Type B pancreatic cell (in vitro differentiated cells): ENCODE results near the gene CKS1B. TPM values are rescaled to one million over a fixed set of nuclear protein-coding genes. Genes with fewer than 3 reads are reported as not detected.
A peak's percentile ranks its signal among the peaks of the same experiment; 100 is the strongest.
"Not testable (repeated sequence)": the region's sequence is repeated elsewhere in the genome, so short reads cannot be mapped to it uniquely, and the experiment has no call there.

Experiments
- DNase-seq: peaks from one replicate; pipeline ENCODE4 v3.0.0; 2021; ENCODE audit warnings: mixed read lengths; ENCODE audit not compliant: unreplicated experiment; ENCODE audit errors: extremely low spot score
- H3K27ac Mint-ChIP-seq: 2 replicates; pipeline ENCODE4 v1.8.0; 2021; ENCODE audit warnings: mild to moderate bottlenecking, mixed read lengths
- H3K27me3 Mint-ChIP-seq: 2 replicates; pipeline ENCODE4 v1.8.0; 2021; ENCODE audit warnings: mixed read lengths
- H3K36me3 Mint-ChIP-seq: 2 replicates; pipeline ENCODE4 v1.8.0; 2021; ENCODE audit warnings: mixed read lengths
- H3K4me1 Mint-ChIP-seq: one replicate; pipeline ENCODE4 v1.8.0; 2021; ENCODE audit warnings: mixed read lengths; ENCODE audit not compliant: unreplicated experiment
- H3K4me3 Mint-ChIP-seq: 2 replicates; pipeline ENCODE4 v1.8.0; 2021; ENCODE audit warnings: mild to moderate bottlenecking, mixed read lengths
- H3K9me3 Mint-ChIP-seq: 2 replicates; pipeline ENCODE4 v1.8.0; 2021; ENCODE audit warnings: mixed read lengths
- CTCF ChIP-seq: fragments of 200-600 bp; sonication (generic); conservative IDR thresholded peaks from 2 replicates; pipeline ENCODE4 v1.5.0; 2021; ENCODE audit warnings: antibody characterized with exemption, mild to moderate bottlenecking
- total RNA-seq: library from RNA; stranded (reverse); gene quantifications from 2 replicates; pipeline ENCODE4 v1.2.1, GENCODE V29; 2021; ENCODE audit warnings: low replicate concordance

CKS1B gene
- total RNA-seq, 1 donor from 2014 or later: 119 TPM

GRCh38 chr1:154994591-154994990 is 20.1 kb downstream of the CKS1B start:
- no peak for TF ChIP-seq CTCF
- H3K4me1 Mint-ChIP-seq: peaks cover 26% of the 10 kb centered on the region
- H3K27ac Mint-ChIP-seq: peak overlapping the region; percentile 38
- DNase-seq: no peak
- H3K36me3 Mint-ChIP-seq: no peaks in the 10 kb centered on the region
- no peaks in the 10 kb centered on the region for H3K9me3 Mint-ChIP-seq
- H3K4me3 Mint-ChIP-seq: no peak overlapping the region
- H3K27me3 Mint-ChIP-seq: no peaks in the 10 kb centered on the region

GRCh38 chr1:154995301-154995983 is 21.0 kb downstream of the CKS1B start:
- not testable (repeated sequence) for DNase-seq

GRCh38 chr1:154996966-154997701 is 22.7 kb downstream of the CKS1B start:
- H3K4me1 Mint-ChIP-seq: peaks cover 26% of the 10 kb centered on the region
- TF ChIP-seq CTCF: no peak
- no peak overlapping the region for H3K27ac Mint-ChIP-seq
- H3K27me3 Mint-ChIP-seq: no peaks in the 10 kb centered on the region
- no peaks in the 10 kb centered on the region for H3K9me3 Mint-ChIP-seq
- H3K36me3 Mint-ChIP-seq: no peaks in the 10 kb centered on the region
- H3K4me3 Mint-ChIP-seq: peak overlapping the region; percentile 61
- DNase-seq: no peak

More at GRCh38 chr1:154995301-154995983, 21.0 kb downstream of the CKS1B start:
- Mint-ChIP-seq H3K27ac (peak overlapping the region; percentile 13), H3K4me1 (peaks cover 26% of the 10 kb centered on the region)
- not testable (repeated sequence) for H3K27me3 Mint-ChIP-seq, H3K36me3 Mint-ChIP-seq, H3K9me3 Mint-ChIP-seq, H3K4me3 Mint-ChIP-seq
- TF ChIP-seq CTCF: peak; percentile 58

- H3K27me3 Mint-ChIP-seq: no peaks in the 10 kb centered on the region
- H3K36me3 Mint-ChIP-seq: no peaks in the 10 kb centered on the region
- TF ChIP-seq CTCF: no peak
- peak overlapping the region; percentile 44 for H3K4me3 Mint-ChIP-seq
- peak overlapping the region; percentile 13 for H3K27ac Mint-ChIP-seq
- no peak for DNase-seq
- H3K9me3 Mint-ChIP-seq: no peaks in the 10 kb centered on the region
- peaks cover 26% of the 10 kb centered on the region for H3K4me1 Mint-ChIP-seq
Observed at GRCh38 chr1:154998201-154998780, 23.8 kb downstream of the CKS1B start.

GRCh38 chr1:154998818-154999570 is 24.5 kb downstream of the CKS1B start:
- H3K4me1 Mint-ChIP-seq: peaks cover 27% of the 10 kb centered on the region
- H3K27me3 Mint-ChIP-seq: no peaks in the 10 kb centered on the region
- TF ChIP-seq CTCF: peak; percentile 92
- no peaks in the 10 kb centered on the region for H3K9me3 Mint-ChIP-seq
- H3K27ac Mint-ChIP-seq: peak overlapping the region; percentile 62
- no peak for DNase-seq
- peak overlapping the region; percentile 78 for H3K4me3 Mint-ChIP-seq
- no peaks in the 10 kb centered on the region for H3K36me3 Mint-ChIP-seq
